ENCODE results near the gene TM9SF1. TPM values are rescaled to one million over a fixed set of nuclear protein-coding genes. Genes with fewer than 3 reads are reported as not detected.

TM9SF1 gene
- total and polyA plus RNA-seq, 2 of the 13 experiments (the other 11 are each of a cell fraction or from before 2014, with no cell fraction given), result 83.2 to 110 TPM

DNA sequence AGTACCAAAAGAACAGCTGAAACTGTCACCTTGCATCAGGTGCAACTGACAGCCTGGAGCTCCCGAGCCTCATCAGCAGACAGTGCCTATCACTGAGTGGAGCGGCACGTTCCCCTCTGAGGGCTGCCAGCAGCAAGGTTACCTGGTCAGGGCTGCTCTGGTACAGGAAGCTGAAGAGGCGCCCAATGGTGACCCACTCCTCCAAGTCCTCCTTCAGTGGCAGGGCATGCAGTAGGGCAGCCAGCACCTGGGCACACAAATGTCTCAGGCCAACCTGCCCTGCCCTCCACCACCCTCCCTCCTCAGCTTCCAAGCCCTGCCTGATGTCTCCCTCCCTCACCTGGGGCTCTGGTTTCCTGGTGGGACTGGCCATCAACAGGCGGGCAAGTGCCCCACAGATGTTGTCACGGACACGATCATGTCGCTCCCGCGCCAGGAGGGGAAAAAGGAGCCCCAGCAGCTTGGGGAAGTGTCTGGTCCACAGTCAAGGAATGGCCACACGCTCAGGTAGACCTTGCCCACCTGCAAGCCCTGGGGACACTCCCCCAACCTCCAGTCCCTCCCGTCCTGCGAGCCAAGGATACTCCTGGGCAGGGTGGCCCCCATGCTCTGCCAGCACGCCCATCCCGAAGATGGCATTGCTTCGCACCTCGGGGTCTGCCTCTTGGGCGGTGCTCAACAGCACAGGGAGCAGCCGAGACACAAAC is 13.7 kb downstream of the TM9SF1 start (continued):
- TF ChIP-seq, protein P1, sequence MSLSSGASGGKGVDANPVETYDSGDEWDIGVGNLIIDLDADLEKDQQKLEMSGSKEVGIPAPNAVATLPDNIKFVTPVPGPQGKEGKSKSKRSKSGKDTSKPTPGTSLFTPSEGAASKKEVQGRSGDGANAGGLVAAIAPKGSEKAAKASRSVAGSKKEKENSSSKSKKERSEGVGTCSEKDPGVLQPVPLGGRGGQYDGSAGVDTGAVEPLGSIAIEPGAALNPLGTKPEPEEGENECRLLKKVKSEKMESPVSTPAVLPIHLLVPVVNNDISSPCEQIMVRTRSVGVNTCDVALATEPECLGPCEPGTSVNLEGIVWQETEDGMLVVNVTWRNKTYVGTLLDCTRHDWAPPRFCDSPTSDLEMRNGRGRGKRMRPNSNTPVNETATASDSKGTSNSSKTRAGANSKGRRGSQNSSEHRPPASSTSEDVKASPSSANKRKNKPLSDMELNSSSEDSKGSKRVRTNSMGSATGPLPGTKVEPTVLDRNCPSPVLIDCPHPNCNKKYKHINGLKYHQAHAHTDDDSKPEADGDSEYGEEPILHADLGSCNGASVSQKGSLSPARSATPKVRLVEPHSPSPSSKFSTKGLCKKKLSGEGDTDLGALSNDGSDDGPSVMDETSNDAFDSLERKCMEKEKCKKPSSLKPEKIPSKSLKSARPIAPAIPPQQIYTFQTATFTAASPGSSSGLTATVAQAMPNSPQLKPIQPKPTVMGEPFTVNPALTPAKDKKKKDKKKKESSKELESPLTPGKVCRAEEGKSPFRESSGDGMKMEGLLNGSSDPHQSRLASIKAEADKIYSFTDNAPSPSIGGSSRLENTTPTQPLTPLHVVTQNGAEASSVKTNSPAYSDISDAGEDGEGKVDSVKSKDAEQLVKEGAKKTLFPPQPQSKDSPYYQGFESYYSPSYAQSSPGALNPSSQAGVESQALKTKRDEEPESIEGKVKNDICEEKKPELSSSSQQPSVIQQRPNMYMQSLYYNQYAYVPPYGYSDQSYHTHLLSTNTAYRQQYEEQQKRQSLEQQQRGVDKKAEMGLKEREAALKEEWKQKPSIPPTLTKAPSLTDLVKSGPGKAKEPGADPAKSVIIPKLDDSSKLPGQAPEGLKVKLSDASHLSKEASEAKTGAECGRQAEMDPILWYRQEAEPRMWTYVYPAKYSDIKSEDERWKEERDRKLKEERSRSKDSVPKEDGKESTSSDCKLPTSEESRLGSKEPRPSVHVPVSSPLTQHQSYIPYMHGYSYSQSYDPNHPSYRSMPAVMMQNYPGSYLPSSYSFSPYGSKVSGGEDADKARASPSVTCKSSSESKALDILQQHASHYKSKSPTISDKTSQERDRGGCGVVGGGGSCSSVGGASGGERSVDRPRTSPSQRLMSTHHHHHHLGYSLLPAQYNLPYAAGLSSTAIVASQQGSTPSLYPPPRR (CRISPR knock-in tag; IDR thresholded peaks at IDR 0.05; ENCODE audit: borderline replicate concordance), result no peak
- TF ChIP-seq, protein P2, sequence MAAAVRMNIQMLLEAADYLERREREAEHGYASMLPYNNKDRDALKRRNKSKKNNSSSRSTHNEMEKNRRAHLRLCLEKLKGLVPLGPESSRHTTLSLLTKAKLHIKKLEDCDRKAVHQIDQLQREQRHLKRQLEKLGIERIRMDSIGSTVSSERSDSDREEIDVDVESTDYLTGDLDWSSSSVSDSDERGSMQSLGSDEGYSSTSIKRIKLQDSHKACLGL (CRISPR knock-in tag; IDR thresholded peaks at IDR 0.05), result 0 out of 2 replicates have a peak, but pooled peaks have one; percentile 20
- TF ChIP-seq EHMT2 (IDR thresholded peaks at IDR 0.05; ENCODE audit: borderline replicate concordance, low read depth, low read length) (no peak), ZNF501 (CRISPR knock-in tag; IDR thresholded peaks at IDR 0.05) (no peak), SNAPC2 (CRISPR knock-in tag; IDR thresholded peaks at IDR 0.05) (no peak), HNRNPLL (IDR thresholded peaks at IDR 0.05; ENCODE audit: low read depth, low read length, poor library complexity, severe bottlenecking) (no peak), ZZZ3 (CRISPR knock-in tag; IDR thresholded peaks at IDR 0.05; ENCODE audit: borderline replicate concordance) (no peak), KMT2B (CRISPR knock-in tag; IDR thresholded peaks at IDR 0.05) (no peak), GABPB1 (CRISPR knock-in tag; IDR thresholded peaks at IDR 0.05) (no peak), ZNF652 (CRISPR knock-in tag; IDR thresholded peaks at IDR 0.05; ENCODE audit: borderline replicate concordance, low read depth) (no peak), DNMT1 (CRISPR knock-in tag; IDR thresholded peaks at IDR 0.05) (no peak), ZNF12 (CRISPR knock-in tag; IDR thresholded peaks at IDR 0.05) (no peak), IRF2 (CRISPR knock-in tag; IDR thresholded peaks at IDR 0.05) (no peak), FOXO1 (CRISPR knock-in tag; IDR thresholded peaks at IDR 0.05) (no peak), AGO2 (optimal IDR thresholded peaks at IDR 0.05; ENCODE audit: low read depth, low read length) (peak; percentile 97), ATF7 (IDR thresholded peaks at IDR 0.05) (no peak), ATF7 (CRISPR knock-in tag; IDR thresholded peaks at IDR 0.05) (0 out of 2 replicates have a peak, but pooled peaks have one; percentile 32)
- TF ChIP-seq, protein P3, sequence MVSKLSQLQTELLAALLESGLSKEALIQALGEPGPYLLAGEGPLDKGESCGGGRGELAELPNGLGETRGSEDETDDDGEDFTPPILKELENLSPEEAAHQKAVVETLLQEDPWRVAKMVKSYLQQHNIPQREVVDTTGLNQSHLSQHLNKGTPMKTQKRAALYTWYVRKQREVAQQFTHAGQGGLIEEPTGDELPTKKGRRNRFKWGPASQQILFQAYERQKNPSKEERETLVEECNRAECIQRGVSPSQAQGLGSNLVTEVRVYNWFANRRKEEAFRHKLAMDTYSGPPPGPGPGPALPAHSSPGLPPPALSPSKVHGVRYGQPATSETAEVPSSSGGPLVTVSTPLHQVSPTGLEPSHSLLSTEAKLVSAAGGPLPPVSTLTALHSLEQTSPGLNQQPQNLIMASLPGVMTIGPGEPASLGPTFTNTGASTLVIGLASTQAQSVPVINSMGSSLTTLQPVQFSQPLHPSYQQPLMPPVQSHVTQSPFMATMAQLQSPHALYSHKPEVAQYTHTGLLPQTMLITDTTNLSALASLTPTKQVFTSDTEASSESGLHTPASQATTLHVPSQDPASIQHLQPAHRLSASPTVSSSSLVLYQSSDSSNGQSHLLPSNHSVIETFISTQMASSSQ (IDR thresholded peaks at IDR 0.05; ENCODE audit: low read depth), result no peak
- TF ChIP-seq, protein P3 (CRISPR knock-in tag; IDR thresholded peaks at IDR 0.05; ENCODE audit: borderline replicate concordance), result no peak
- TF ChIP-seq, protein P4, sequence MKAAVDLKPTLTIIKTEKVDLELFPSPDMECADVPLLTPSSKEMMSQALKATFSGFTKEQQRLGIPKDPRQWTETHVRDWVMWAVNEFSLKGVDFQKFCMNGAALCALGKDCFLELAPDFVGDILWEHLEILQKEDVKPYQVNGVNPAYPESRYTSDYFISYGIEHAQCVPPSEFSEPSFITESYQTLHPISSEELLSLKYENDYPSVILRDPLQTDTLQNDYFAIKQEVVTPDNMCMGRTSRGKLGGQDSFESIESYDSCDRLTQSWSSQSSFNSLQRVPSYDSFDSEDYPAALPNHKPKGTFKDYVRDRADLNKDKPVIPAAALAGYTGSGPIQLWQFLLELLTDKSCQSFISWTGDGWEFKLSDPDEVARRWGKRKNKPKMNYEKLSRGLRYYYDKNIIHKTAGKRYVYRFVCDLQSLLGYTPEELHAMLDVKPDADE (CRISPR knock-in tag; IDR thresholded peaks at IDR 0.05), result no peak
